ENCODE results near the gene C5orf22.

Gene C5orf22

DNA sequence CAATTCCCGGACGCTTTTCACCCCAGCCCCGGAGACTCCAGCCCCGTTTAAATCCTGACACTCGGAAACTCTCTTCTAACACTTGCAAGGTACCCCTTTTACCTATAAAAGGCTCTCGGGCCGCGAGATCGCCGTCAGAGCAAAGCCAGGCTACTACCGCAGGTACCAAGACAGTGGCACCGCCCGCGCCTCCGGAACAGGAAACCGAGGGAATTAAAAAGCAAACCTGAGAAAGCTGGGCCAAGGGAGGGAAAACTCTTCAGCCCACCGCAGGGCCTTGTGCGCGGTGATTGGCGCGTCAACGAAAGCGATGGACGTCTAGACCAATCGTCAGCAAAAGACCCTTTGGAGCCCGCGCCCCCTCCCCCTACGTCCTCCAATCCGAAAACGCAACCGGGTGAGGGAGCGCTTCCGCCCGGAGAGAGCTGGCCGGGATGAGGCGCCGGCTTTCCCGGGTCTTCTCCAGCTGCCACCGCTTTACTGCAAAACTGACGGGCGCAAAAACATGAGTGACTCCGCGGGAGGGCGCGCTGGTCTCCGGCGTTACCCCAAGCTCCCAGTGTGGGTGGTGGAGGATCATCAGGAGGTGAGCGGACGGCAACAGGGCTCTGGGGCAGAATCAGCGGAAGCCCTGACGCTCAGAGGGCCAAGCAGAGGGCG is at the start of gene C5orf22, which contains the start of gene DROSHA:
C5orf22 (plus strand) TSS at position 414 of the 660 bp plus-strand sequence; CDS start at position 506, 92 bp downstream.
DROSHA (minus strand) TSS at position 206 of the 660 bp plus-strand sequence. CDS start 3,034 bp downstream, outside the sequence.
- peak within 1 kb of the TSS; percentile 88 for H3K27ac ChIP-seq (ENCODE audit: extremely low read depth, low read depth, low read length)
- CTCF ChIA-PET, result interaction anchor here (0.5 to 1.9 kb wide), 5 partner anchors 18 to 449 kb away, joined by 4 to 7 read pairs (median 4); partner anchors contain the start of gene PDZD2
- H3K36me3 ChIP-seq (ENCODE audit: control insufficient read depth in 2 of 2, insufficient read depth in 1 of 2, low read length in 2 of 2), result peaks cover 62 to 67% of the 10 kb centered on the region in 2 experiments
- H3K4me3 ChIP-seq (ENCODE audit: low read depth, low read length), result peak within 1 kb of the TSS; percentile 63
- peaks cover 13% of the 10 kb centered on the region for H3K4me1 ChIP-seq (ENCODE audit: control insufficient read depth, insufficient read depth, low read length)
- POLR2A ChIA-PET, result interaction anchor here (0.6 to 2.9 kb wide), 9 partner anchors 10 to 299 kb away, joined by 3 to 16 read pairs (median 6); no protein-coding TSS in a partner anchor
- no peaks in the 10 kb centered on the region for H3K9me3 ChIP-seq (ENCODE audit: control insufficient read depth, insufficient read depth, low read depth, low read length)
- TF ChIP-seq EGR2 (tag by site-specific recombination; IDR thresholded peaks at IDR 0.05; ENCODE audit: low read depth) (peak; percentile 40; the same call in 1 of the 2 replicates), ZNF747 (tag by site-specific recombination; IDR thresholded peaks at IDR 0.05) (no peak), ZNF366 (tag by site-specific recombination; conservative IDR thresholded peaks at IDR 0.05) (peak; percentile 70), PATZ1 (tag by site-specific recombination; IDR thresholded peaks at IDR 0.05) (peak; percentile 36; the same call in 1 of the 2 replicates), GLIS1 (tag by site-specific recombination; IDR thresholded peaks at IDR 0.05) (peak; percentile 92), ZNF513 (tag by site-specific recombination; IDR thresholded peaks at IDR 0.05) (no peak), ZNF629 (tag by site-specific recombination; IDR thresholded peaks at IDR 0.05) (peak; percentile 22; the same call in 1 of the 2 replicates), HOXD13 (CRISPR knock-in tag; IDR thresholded peaks at IDR 0.05; ENCODE audit: borderline replicate concordance) (no peak), KLF17 (tag by site-specific recombination; IDR thresholded peaks at IDR 0.05) (0 out of 2 replicates have a peak, but pooled peaks have one; percentile 22), ZNF660 (tag by site-specific recombination; IDR thresholded peaks at IDR 0.05) (peak; percentile 64; the same call in 1 of the 2 replicates), ZNF350 (tag by site-specific recombination; IDR thresholded peaks at IDR 0.05) (no peak; the same call in 1 of the 2 replicates), REST (tag by site-specific recombination; IDR thresholded peaks at IDR 0.05) (0 out of 2 replicates have a peak, but pooled peaks have one; percentile 9), KLF10 (tag by site-specific recombination; IDR thresholded peaks at IDR 0.05) (peak; percentile 77; the same call in 1 of the 2 replicates), ZNF670 (tag by site-specific recombination; IDR thresholded peaks at IDR 0.05; ENCODE audit: low read depth) (no peak), FEZF1 (tag by site-specific recombination; IDR thresholded peaks at IDR 0.05) (no peak), ZBTB44 (tag by site-specific recombination; IDR thresholded peaks at IDR 0.05) (no peak), ZNF510 (tag by site-specific recombination; IDR thresholded peaks at IDR 0.05; ENCODE audit: insufficient replicate concordance) (no peak), TCF7L2 (IDR thresholded peaks at IDR 0.05; ENCODE audit: borderline replicate concordance, low read depth, low read length) (no peak), ZNF610 (tag by site-specific recombination; IDR thresholded peaks at IDR 0.05; ENCODE audit: borderline replicate concordance) (peak; percentile 59; the same call in 1 of the 2 replicates), ZXDB (tag by site-specific recombination; IDR thresholded peaks at IDR 0.05) (peak; percentile 68)
- TF ChIP-seq, protein P1, sequence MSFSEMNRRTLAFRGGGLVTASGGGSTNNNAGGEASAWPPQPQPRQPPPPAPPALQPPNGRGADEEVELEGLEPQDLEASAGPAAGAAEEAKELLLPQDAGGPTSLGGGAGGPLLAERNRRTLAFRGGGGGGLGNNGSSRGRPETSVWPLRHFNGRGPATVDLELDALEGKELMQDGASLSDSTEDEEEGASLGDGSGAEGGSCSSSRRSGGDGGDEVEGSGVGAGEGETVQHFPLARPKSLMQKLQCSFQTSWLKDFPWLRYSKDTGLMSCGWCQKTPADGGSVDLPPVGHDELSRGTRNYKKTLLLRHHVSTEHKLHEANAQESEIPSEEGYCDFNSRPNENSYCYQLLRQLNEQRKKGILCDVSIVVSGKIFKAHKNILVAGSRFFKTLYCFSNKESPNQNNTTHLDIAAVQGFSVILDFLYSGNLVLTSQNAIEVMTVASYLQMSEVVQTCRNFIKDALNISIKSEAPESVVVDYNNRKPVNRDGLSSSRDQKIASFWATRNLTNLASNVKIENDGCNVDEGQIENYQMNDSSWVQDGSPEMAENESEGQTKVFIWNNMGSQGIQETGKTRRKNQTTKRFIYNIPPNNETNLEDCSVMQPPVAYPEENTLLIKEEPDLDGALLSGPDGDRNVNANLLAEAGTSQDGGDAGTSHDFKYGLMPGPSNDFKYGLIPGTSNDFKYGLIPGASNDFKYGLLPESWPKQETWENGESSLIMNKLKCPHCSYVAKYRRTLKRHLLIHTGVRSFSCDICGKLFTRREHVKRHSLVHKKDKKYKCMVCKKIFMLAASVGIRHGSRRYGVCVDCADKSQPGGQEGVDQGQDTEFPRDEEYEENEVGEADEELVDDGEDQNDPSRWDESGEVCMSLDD (tag by site-specific recombination; IDR thresholded peaks at IDR 0.05), result no peak
- TF ChIP-seq, protein P2, sequence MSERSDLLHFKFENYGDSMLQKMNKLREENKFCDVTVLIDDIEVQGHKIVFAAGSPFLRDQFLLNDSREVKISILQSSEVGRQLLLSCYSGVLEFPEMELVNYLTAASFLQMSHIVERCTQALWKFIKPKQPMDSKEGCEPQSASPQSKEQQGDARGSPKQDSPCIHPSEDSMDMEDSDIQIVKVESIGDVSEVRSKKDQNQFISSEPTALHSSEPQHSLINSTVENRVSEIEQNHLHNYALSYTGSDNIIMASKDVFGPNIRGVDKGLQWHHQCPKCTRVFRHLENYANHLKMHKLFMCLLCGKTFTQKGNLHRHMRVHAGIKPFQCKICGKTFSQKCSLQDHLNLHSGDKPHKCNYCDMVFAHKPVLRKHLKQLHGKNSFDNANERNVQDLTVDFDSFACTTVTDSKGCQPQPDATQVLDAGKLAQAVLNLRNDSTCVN (tag by site-specific recombination; optimal IDR thresholded peaks at IDR 0.05), result peak; percentile 51

Data from HEK293 (cell line).